ENCODE results near the gene ADO.

DNA sequence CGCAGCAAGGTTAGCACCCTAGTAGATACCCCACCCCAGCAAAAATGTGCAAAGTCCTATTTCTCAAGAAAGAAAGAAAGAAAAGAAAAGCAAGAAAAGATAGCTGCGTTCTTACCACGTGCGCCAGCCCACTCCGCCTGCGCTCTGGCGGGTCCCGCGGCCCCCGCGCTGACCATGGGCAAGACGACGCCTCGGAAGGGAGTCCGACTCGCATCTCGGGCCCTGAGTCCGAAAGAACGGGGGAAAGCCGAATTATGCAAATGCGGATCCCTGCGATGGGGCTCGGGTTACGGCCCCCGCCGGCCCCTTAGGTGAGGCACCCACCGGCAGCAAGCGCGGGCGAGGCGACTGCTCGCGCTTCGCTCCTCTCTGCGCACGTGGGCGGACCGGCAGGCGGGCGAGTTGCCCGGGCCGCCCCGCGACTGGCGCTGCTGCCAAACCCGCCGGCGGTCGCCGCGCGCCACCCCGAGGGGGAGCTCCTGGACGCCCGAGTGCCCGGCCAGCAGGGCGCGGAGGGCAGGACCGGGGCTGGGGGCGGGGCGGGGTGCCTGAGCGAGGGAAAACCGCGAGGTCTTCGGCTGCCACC, 14.0 kb downstream of the ADO start:
- no peak for TF ChIP-seq POLR2A (IDR thresholded peaks at IDR 0.05)
- TF ChIP-seq, protein P1, sequence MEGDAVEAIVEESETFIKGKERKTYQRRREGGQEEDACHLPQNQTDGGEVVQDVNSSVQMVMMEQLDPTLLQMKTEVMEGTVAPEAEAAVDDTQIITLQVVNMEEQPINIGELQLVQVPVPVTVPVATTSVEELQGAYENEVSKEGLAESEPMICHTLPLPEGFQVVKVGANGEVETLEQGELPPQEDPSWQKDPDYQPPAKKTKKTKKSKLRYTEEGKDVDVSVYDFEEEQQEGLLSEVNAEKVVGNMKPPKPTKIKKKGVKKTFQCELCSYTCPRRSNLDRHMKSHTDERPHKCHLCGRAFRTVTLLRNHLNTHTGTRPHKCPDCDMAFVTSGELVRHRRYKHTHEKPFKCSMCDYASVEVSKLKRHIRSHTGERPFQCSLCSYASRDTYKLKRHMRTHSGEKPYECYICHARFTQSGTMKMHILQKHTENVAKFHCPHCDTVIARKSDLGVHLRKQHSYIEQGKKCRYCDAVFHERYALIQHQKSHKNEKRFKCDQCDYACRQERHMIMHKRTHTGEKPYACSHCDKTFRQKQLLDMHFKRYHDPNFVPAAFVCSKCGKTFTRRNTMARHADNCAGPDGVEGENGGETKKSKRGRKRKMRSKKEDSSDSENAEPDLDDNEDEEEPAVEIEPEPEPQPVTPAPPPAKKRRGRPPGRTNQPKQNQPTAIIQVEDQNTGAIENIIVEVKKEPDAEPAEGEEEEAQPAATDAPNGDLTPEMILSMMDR (IDR thresholded peaks at IDR 0.05): no peak
- no peak for TF ChIP-seq EP300 (IDR thresholded peaks at IDR 0.05; ENCODE audit: low read depth)

Data from transverse colon (tissue), 3 donors.